ENCODE measurements around the gene SSBP2. TPM values are rescaled to one million over a fixed set of nuclear protein-coding genes. Genes with fewer than 3 reads are reported as not detected.
A peak's percentile ranks its signal among the peaks of the same experiment; 100 is the strongest.
"Not testable (repeated sequence)": the region's sequence is repeated elsewhere in the genome, so short reads cannot be mapped to it uniquely, and the experiment has no call there.

SSBP2 gene
- total RNA-seq, 1 experiment from 2014 or later, result 34.2 TPM

DNA sequence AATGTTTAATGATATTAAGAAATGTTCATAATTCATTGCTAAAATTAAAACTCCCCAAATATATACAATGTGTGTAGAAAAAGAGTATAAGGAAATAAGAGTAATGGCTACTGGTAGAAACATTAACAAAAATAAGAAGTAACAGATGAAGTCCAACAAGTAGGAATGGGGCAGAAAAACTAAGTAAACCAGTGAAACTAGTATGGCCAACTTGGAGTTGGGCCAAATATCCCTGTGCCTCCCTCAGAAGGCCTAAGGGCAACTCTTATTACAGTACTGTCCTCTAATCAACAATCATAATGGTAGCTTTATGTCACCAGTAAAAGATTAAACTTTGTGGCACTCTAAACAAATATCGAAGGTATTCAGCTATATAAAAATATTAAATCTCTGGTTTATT is 93.5 kb downstream of the SSBP2 start:
- DNase-seq (ENCODE audit: low read depth), result peak; percentile 68

- no peak for DNase-seq (ENCODE audit: low read depth)
Observed at GRCh38 chr5:81656783-81657182, 94.1 kb downstream of the SSBP2 start.

- no peak for DNase-seq (ENCODE audit: low read depth)
Observed at GRCh38 chr5:81650987-81651386, 99.9 kb downstream of the SSBP2 start.

GRCh38 chr5:81646469-81646995 is 104.4 kb downstream of the SSBP2 start:
- no peak for DNase-seq (ENCODE audit: low read depth)

DNA sequence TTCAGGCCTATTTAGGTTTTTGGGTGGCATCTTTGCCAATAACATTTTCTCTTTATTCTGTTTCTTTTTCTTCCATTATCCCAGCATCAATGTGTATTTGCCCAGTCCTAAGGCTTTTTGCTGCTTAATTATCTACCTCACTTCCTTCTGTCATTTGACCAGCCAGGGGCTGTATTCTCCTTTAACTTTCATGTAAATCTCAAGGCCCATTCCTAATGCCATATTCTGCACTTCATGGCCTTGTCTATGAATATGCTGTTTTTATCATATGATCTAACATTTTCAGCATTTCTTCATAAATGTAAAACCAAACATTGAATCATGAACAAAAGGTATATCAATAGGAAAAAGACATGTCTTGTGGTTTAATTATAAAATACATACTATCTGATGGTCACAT is 108.7 kb downstream of the SSBP2 start:
- DNase-seq (ENCODE audit: low read depth), result no peak

DNA sequence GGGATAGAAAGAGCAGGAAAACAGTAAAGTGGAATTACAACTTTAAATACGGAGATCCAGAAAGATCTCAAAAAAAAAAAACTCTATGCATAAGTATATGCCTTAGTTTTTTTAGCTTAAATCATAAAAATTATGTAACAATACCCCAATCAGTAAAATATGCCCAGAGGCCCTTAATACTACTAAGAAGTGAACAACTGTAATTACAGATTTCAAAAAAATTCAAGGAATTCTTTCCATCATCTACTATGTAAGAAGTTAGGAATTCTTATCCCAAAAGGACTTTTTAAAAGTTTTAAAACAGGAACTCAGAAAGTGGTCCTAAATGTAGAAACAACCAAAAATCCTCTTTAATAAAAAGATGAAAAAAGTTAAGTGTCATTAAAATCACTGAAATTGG is 111.3 kb downstream of the SSBP2 start:
- DNase-seq (ENCODE audit: low read depth), result no peak

DNA sequence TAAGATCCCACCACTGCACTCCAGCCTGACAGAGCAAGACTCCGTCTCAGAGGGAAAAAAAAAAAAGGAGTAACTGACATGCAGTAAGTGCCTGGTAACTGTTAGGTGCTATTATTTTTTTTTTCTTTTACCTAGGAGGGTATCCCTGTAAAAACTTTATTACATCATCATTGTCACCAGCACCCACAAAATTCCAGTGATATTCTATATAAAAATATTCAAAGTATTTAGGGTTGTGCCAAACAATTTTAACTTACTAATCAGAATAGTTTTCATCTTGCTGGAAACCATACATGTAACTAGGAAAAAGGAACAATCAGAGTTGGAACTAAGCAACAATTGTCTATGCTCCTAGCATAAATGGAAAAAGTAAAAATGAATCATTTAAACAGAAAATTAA is 112.4 kb downstream of the SSBP2 start:
- DNase-seq (ENCODE audit: low read depth), result no peak

DNA sequence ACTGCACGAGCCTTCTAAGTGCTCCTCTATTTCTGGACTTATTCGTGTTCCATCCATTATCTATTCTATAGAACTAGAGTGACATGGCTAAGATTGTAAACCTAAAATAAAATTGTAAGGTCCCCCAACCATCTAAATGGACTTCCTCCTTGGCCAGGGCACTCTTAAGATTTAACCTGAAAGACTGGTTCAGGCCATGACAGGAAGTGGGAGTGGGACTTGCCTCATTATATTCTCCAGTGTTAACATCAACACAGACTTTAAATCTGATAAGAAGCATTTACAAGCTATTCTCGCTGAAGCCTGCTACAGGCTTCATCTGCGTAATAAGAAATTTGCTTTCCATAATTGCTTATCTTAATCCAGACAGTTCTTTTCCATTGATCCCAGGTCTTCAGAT is 117.0 kb downstream of the SSBP2 start:
- no peak for DNase-seq (ENCODE audit: low read depth)

GRCh38 chr5:81633471-81633870 is 117.4 kb downstream of the SSBP2 start:
- DNase-seq (ENCODE audit: low read depth), result no peak

DNA sequence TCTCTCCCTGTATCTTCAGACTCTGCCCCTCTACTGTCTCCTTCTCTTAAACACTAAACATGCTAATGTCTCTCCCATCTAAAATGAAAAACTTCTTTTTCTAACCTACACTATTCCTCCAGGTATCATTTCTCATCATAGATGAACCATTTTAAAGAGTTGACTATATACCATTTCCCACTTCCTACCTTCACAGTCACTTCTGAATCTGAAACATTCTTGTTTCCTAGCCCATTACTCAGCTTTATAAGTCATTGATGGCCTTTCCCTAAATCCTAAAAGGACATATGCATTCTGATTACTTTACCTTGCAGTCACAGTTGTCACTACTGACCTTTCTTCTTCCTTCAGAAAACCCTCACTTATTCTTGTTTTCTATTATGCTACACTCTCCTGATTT is 118.2 kb downstream of the SSBP2 start:
- no peak for DNase-seq (ENCODE audit: low read depth)

GRCh38 chr5:81631621-81632020 is 119.3 kb downstream of the SSBP2 start:
- DNase-seq (ENCODE audit: low read depth), result no peak

- DNase-seq (ENCODE audit: low read depth), result no peak
Observed at GRCh38 chr5:81631124-81631523, 119.8 kb downstream of the SSBP2 start.

DNA sequence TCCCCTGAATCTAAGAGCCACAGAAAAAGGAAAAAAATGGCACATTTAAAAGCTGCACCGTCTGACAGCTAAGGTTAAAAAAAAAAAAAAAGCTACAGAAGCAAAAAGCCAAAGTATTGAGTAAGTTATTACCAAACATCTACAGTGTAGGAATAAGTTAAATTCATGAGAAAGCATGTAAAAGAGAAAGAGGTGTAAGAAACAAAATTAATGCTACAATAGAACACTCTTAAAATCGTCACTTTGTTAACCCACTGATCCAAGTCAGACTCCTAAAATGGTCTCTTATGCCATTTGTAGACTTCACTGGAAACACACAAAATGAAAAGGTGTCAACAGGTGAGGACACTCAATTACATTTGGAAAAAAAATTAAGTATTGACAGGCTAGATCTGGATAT is 120.2 kb downstream of the SSBP2 start:
- DNase-seq (ENCODE audit: low read depth), result no peak

- no peak for DNase-seq (ENCODE audit: low read depth)
Observed at GRCh38 chr5:81629986-81630385, 120.9 kb downstream of the SSBP2 start.

DNA sequence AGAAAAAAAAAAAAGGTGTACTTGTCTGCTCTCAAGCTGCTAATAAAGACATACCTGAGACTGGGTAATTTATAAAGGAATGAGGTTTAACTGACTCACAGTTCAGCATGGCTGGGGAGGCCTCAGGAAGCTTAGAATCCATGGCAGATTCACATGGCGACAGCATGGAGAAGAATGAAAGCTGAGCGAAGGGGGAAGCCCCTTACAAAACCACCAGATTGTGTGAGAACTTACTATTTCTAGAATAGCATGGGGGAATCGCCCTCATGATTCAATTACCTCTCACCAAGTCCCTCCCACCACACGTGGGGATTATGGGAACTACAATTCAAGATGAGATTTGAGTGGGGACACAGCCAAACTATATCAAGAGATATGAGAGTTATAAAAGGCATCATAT is 122.8 kb downstream of the SSBP2 start:
- DNase-seq (ENCODE audit: low read depth), result not testable (repeated sequence)

DNA sequence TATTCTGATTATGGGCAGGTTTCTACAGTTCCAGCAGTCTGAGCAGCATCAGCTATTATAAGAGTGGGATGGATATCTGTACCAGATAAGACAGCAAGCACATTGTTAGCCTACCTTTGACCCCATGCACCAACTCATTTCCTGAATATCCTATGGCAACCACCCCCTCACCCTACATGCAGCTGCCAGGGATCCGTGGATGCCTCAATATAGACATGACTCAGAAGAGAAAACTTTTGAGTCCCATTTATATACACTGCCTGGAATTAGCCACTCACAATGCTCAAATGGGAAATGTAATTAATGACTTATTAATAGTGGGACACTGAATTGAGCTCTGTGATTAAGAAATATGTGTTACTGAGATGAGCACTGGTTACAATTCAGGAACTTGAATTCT is 124.4 kb downstream of the SSBP2 start:
- peak; percentile 77 for DNase-seq (ENCODE audit: low read depth)

DNA sequence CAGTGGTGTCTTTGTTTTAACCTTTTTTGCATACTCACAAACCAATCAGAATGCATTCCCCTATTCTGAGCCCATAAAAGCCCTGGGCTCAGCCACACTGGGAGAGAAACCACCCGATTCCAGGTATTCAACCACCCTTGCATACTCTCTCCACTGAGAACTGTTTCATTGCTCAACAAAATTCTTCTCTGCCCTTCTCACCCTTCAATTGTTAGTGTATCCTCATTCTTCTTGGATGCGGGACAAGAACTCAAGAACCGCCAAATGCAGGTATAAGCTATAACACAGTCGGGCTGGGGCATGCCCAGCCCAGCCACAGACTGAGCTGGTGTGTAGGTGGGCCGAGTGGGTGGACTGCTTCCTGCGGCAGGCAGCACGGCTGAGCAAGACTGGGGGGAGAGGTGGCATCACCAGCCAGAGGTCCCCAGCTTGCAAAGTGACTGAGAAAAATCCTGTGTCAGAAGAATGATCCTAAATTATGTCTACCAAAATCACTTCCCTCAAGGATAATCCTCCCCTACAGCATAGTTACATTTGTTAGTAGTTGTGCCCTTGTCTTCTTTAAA is 141.0 kb downstream of the SSBP2 start:
- no peak for DNase-seq (ENCODE audit: low read depth)

GRCh38 chr5:81608976-81609375 is 141.9 kb downstream of the SSBP2 start:
- no peak for DNase-seq (ENCODE audit: low read depth)

DNA sequence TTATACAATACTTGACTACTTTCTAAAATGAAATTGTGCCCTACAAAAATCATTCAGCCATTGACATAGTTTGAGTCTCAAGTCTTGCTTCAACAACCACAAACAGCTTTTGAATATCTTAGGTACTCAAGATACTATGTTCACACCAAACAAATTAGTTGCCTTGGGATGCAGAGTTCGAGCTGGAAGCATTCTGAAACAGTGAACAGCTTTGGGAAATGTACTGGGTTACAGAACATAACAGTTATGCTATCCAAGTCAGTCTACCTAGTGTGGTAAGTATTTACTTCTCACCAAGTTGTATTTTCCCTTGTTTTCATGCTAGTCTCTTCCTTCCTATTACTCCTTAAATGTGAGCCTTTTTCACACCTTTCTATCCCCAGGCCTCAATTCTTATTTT is 143.2 kb downstream of the SSBP2 start:
- DNase-seq (ENCODE audit: low read depth), result no peak

DNA sequence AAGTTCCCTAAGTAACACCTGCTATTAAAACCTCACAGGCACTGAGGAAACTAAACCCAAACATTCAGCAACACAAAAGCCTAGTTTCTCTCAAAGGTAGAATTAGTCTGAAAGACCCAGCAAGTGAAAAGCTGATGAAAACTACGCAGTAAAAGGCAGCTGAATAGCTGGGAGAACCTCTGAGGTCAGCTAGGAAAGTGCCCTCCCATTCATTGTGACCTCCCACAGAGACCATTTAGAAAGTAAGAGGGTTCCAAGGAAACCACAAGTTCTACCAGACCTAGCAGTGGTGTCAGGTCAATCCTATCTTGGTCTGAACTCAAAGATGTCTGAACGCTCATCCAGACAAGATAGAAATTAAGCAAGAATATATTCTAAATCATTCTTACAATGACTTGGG is 144.7 kb downstream of the SSBP2 start:
- DNase-seq (ENCODE audit: low read depth), result no peak

DNA sequence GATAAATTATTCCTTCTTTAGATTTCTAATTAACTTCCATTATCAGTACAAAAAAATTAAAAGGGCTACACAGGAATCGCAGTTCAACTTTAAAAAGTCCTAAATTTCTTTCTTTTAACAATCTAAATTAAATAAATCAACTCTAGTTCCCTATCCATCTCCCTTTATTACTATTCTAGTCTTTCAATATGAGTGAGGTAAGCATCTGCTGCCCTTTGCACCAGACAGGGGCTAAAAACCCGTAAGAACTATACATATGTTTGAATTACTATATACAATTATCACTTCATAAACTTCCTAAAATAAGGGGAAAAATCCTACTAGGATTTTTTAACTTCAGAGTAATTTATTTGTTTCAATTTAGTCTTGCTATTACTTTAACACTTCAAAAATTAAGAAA is 145.6 kb downstream of the SSBP2 start:
- no peak for DNase-seq (ENCODE audit: low read depth)

DNA sequence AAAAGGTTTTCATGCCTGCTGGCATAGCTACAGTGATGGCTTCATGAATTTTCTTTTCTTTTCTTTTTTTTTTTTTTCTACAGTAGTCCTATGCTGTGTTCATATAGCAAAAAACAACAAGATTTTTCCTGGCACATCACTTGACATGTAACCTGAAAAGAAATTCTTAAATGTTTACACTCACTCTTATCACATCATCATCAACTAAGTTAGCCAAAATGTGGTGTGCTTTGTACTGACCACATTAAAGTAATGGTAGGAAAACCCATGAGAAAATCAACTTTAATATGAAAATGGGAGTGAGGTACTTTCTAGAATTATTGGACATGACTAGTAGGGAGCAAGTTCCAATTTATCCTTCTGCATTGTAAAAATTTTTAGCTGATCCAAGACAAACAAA is 146.7 kb downstream of the SSBP2 start:
- peak; percentile 18 for DNase-seq (ENCODE audit: low read depth)

GRCh38 chr5:81601919-81602318 is 149.0 kb downstream of the SSBP2 start:
- peak; percentile 27 for DNase-seq (ENCODE audit: low read depth)

GRCh38 chr5:81592085-81592484 is 158.8 kb downstream of the SSBP2 start:
- not testable (repeated sequence) for DNase-seq (ENCODE audit: low read depth)

Data from M059J (cell line).